Ovary (tissue), 9 donors: ENCODE data around the gene GLCE. TPM values are rescaled to one million over a fixed set of nuclear protein-coding genes. Genes with fewer than 3 reads are reported as not detected.

Experiments used
- DNase-seq, 5 donors: peaks; one replicate each; pipeline ENCODE4 v3.0.0-alpha.2; 2019 to 2020
- H3K27ac ChIP-seq, 2 donors: fragments of 200-600 bp; one replicate each; pipeline versions ENCODE4 v1.5.1 to v1.8.0; 2019 to 2022
- H3K27me3 ChIP-seq: fragments of 200-600 bp; one replicate; pipeline ENCODE4 v1.8.0; 2022
- H3K36me3 ChIP-seq: fragments of 200-600 bp; sonication (generic); one replicate; pipeline ENCODE4 v1.5.1; 2019
- H3K4me1 ChIP-seq: one replicate; pipeline ENCODE4 v1.8.1; 2013; ENCODE audit warnings: mild to moderate bottlenecking, moderate library complexity; ENCODE audit not compliant: insufficient read depth
- H3K4me3 ChIP-seq: fragments of 200-600 bp; sonication (generic); one replicate; pipeline ENCODE4 v1.5.1; 2017
- H3K9me3 ChIP-seq, 2 donors: fragments of 200-600 bp in 1 of 2; sonication (generic) in 1 of 2; one replicate each; pipeline versions ENCODE4 v1.5.1 to v1.8.1; 2013 to 2019; ENCODE audit warnings: mild to moderate bottlenecking in 1 of 2, moderate library complexity in 1 of 2
- CTCF ChIP-seq, 3 donors: fragments of 450-650 bp in 2 of 3; fragments of 200-600 bp in 1 of 3; IDR thresholded peaks; one replicate each; pipeline versions ENCODE4 v1.5.1 to v1.8.0; 2016 to 2022; ENCODE audit warnings: antibody characterized with exemption in 3 of 3, mild to moderate bottlenecking in 1 of 3
- EP300 ChIP-seq: sonication (generic); formaldehyde crosslinking; IDR thresholded peaks from one replicate; pipeline ENCODE4 v1.6.1; 2017; ENCODE audit warnings: antibody characterized with exemption
- POLR2A ChIP-seq: fragments of 450-650 bp; IDR thresholded peaks from one replicate; pipeline ENCODE4 v1.6.1; 2017; ENCODE audit warnings: antibody characterized with exemption, mild to moderate bottlenecking, moderate library complexity
- WGBS, 3 donors: extraction: QIAGEN DNeasy Blood & Tissue Kit in 1 of 3; methylation state at CpG; one replicate each; pipeline versions ENCODE4 v1.1.5 to v1.1.7; 2013 to 2017; 5-methylcytosine and 5-hydroxymethylcytosine counted together
- intact Hi-C, 4 donors: fragments of 100-400 bp; cut with DNase I; formaldehyde crosslinking; loops; one replicate each; pipeline versions ENCODE4 v1.11.0 to v1.15.1; 2022 to 2023
- polyA plus RNA-seq, 2 donors: library from polyadenylated mRNA; stranded (reverse); fragments of 200-250 nt in 1 of 2; fragments of 350-450 nt in 1 of 2; fragmentation: Illumina TruSeq in 1 of 2; extraction: RNeasy Lipid Tissue Mini Kit (QIAGEN cat#74804) in 1 of 2; gene quantifications; one replicate each; pipeline ENCODE4 v1.2.3, GENCODE V29; 2013 to 2014
- total RNA-seq, 7 donors: library from RNA; depleted of rRNA in 2 of 7; stranded (reverse); fragments of >200 nt in 2 of 7; fragmentation: NEBNext Ultra II Directional in 3 of 7; extraction: Animal tissue kit (Norgen Biotek cat#: 25700) in 3 of 7; gene quantifications; one replicate each; pipeline versions ENCODE4 v1.1.0 to v1.2.4, GENCODE V29; 2016 to 2023
- donor health status: DM: no; HTN: no; CAD: no; lungs with moderate emphysema.
- donor health status: DM: no; HTN: no; CAD: no.
- donor health status: Bipolar disorder and iron deficiency.
- donor health status: DM: yes; HTN: yes; CAD: no.
- donor health status: DM: no; HTN: no; CAD: no.
- donor health status: DM: yes; HTN: yes; CAD: no.

The GLCE gene
- total and polyA plus RNA-seq, 9 donors = 12.2 to 23.2 (median 16.7) TPM

DNA sequence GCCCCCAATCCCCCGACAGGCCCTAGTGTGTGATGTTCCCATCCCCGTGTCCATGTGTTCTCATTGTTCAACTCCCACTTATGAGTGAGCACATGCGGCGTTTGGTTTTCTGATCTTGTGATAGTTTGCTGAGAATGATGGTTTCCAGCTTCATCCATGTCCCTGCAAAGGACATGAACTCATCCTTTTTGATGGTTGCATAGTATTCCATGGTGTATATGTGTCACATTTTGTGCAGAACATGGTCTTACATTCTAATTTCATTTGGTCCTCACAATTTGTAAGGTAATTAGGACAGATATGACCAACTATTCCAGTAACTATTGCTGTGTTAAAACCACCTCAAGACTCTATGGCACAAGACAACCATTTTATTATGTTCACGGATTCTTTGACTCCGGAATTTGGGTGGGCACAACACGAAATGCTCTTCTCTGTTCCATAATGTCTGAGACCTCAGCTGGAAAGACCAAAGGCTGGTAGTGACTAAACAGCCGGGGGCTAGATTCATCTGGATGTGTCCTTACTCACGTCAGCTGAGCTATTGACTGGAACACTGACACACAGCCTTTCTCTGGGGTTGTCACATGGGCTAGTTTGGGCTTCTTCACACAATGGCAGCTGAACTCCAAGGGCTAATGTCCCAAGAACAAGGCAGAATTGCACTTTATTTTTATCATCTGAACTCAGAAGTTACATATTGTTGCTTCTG lies 13.6 kb upstream of the GLCE start:
- Histone ChIP-seq H3K9me3 (no peaks in the 10 kb centered on the region), H3K27ac (no peak overlapping the region), H3K36me3 (no peaks in the 10 kb centered on the region), H3K4me1 (no peaks in the 10 kb centered on the region), H3K4me3 (no peak overlapping the region), H3K27me3 (no peaks in the 10 kb centered on the region)
- no peak for DNase-seq
- intact Hi-C loops = loop anchor here in 1 of 4 donors (10.0 kb wide), 1 partner anchor 238 kb away; no protein-coding TSS in a partner anchor
- 86 to 90% (median 90%) methylated on average over 9 of the region's 9 CpGs for WGBS, 3 donors
- TF ChIP-seq EP300 (no peak), POLR2A (no peak), CTCF (IDR thresholded peaks at IDR 0.05) (no peak)

- 54 to 95% methylated on average over 1 of the region's 1 CpG; no CpG with 5 or more reads in 1 of the 3 donors for WGBS, 3 donors
- Histone ChIP-seq H3K4me3 (no peak overlapping the region), H3K36me3 (no peaks in the 10 kb centered on the region), H3K4me1 (no peaks in the 10 kb centered on the region), H3K27ac (no peak overlapping the region), H3K9me3 (no peaks in the 10 kb centered on the region), H3K27me3 (no peaks in the 10 kb centered on the region)
- DNase-seq = no peak
- no peak for TF ChIP-seq CTCF (IDR thresholded peaks at IDR 0.05)
- no peak for TF ChIP-seq EP300
- TF ChIP-seq POLR2A = no peak
- intact Hi-C loops = loop anchor here in 1 of 4 donors (10.0 kb wide), 1 partner anchor 236 kb away; no protein-coding TSS in a partner anchor
Measured at GRCh38 chr15:69148465-69148864, 12.0 kb upstream of the GLCE start.

GRCh38 chr15:69149163-69149562 lies 11.3 kb upstream of the GLCE start:
- DNase-seq = no peak
- Histone ChIP-seq H3K27me3 (no peaks in the 10 kb centered on the region), H3K27ac (no peak overlapping the region), H3K4me1 (no peaks in the 10 kb centered on the region), H3K9me3 (no peaks in the 10 kb centered on the region), H3K36me3 (no peaks in the 10 kb centered on the region), H3K4me3 (no peak overlapping the region)
- intact Hi-C loops = loop anchor here in 1 of 4 donors (10.0 kb wide), 1 partner anchor 236 kb away; no protein-coding TSS in a partner anchor
- TF ChIP-seq CTCF (IDR thresholded peaks at IDR 0.05) (no peak), EP300 (no peak), POLR2A (no peak)
- 59 to 69% (median 60%) methylated on average over 2 of the region's 2 CpGs for WGBS, 3 donors

DNA sequence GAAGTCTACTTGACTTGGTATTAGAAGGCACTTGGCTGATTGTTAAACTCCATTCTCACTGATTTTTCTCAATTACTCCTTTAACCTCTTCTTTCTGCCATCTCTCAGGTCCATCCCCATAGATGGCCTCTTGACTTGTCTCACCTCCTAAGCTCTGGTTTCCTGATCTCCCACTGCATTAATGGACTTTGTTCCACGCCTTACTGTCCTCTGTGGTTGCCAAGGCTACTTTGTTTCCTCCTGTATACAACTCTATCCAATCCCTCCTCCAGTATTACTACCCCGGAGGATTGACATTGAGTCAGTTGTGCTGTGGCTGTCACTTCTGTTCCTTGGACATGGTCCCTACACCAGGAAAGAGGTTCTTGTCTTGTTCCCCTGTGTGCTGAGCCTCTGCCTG lies 10.6 kb upstream of the GLCE start:
- 89 to 96% (median 89%) methylated on average over 2 of the region's 2 CpGs for WGBS, 3 donors
- H3K4me3 ChIP-seq = no peak overlapping the region
- H3K27ac ChIP-seq = no peak overlapping the region
- H3K4me1 ChIP-seq = no peaks in the 10 kb centered on the region
- TF ChIP-seq POLR2A (no peak), CTCF (IDR thresholded peaks at IDR 0.05) (no peak)
- H3K9me3 ChIP-seq = no peaks in the 10 kb centered on the region
- H3K27me3 ChIP-seq = no peaks in the 10 kb centered on the region
- intact Hi-C loops = loop anchor here in 1 of 4 donors (10.0 kb wide), 1 partner anchor 235 kb away; no protein-coding TSS in a partner anchor
- no peak for DNase-seq
- no peaks in the 10 kb centered on the region for H3K36me3 ChIP-seq
